GM12878 (cell line): ENCODE measurements around the gene TXLNB. TPM values are rescaled to one million over a fixed set of nuclear protein-coding genes. Genes with fewer than 3 reads are reported as not detected.

ENCODE experiments used
- ATAC-seq: fragments of 200-7000 bp; cut with Tn5 transposase; 3 replicates; pipeline ENCODE4 v1.9.1; 2020; ENCODE audit warnings: mild to moderate bottlenecking, moderate library complexity
- BruUV-seq: library from RNA; stranded (reverse); fragments of 400-500 nt; replicated peaks from 2 replicates; lab custom pipeline; 2021; lab: Mats Ljungman, UMichigan
- CTCF ChIA-PET: fragments of 300-600 bp; sonication (Branson Sonifier 250); formaldehyde crosslinking; extraction: SDS; loops from one replicate; lab custom pipeline; 2021; ENCODE audit warnings: inconsistent platforms; lab: Yijun Ruan, JAX
- POLR2A ChIA-PET: fragments of 350-600 bp; formaldehyde crosslinking; extraction: SDS; loops from one replicate; lab custom pipeline; 2021; ENCODE audit warnings: inconsistent platforms; lab: Charles Lee
- RAD21 ChIA-PET: fragments of 300-600 bp; sonication (Branson Sonifier 250); formaldehyde crosslinking; loops from one replicate; lab custom pipeline; 2023; ENCODE audit warnings: antibody characterized with exemption; ENCODE audit not compliant: unreplicated experiment; lab: Charles Lee
- SMC1A ChIA-PET: fragments of 300-600 bp; sonication (Branson Sonifier 250); formaldehyde crosslinking; loops from one replicate; lab custom pipeline; 2023; ENCODE audit not compliant: unreplicated experiment, uncharacterized antibody; lab: Charles Lee
- DNase-seq: peaks from one replicate; pipeline ENCODE4 v3.0.0-alpha.2; 2011; ENCODE audit warnings: low read depth, low spot score
- FAIRE-seq: peaks from 3 replicates; lab custom pipeline; 2011; peaks lifted over from hg19 to GRCh38; lab: Jason Lieb, UNC
- H2AFZ ChIP-seq: 2 replicates; pipeline ENCODE4 v1.6.0; 2011; ENCODE audit warnings: low read depth, low read length, control low read depth; ENCODE audit not compliant: control insufficient read depth
- H3K27ac ChIP-seq: 2 replicates; pipeline ENCODE4 v1.5.1; 2011; ENCODE audit warnings: control low read depth; ENCODE audit not compliant: control insufficient read depth, insufficient read depth
- H3K27me3 ChIP-seq, 2 experiments: replicated peaks in 1 of 2; 2 replicates each; pipeline versions ENCODE4 v1.6.0 to v1.6.1; 2011; ENCODE audit warnings: low read length in 1 of 2; ENCODE audit not compliant: control insufficient read depth in 2 of 2, insufficient read depth in 2 of 2
- H3K36me3 ChIP-seq, 2 experiments: 2 replicates each; pipeline ENCODE4 v1.5.1; 2011; ENCODE audit warnings: low read length in 1 of 2; ENCODE audit not compliant: control insufficient read depth in 2 of 2, insufficient read depth in 2 of 2
- H3K4me1 ChIP-seq: 2 replicates; pipeline ENCODE4 v1.6.1; 2011; ENCODE audit warnings: mild to moderate bottlenecking, low read length, moderate library complexity, mixed read lengths; ENCODE audit not compliant: control insufficient read depth, insufficient read depth
- H3K4me2 ChIP-seq: 2 replicates; pipeline ENCODE4 v1.6.0; 2011; ENCODE audit warnings: control low read depth; ENCODE audit not compliant: control insufficient read depth, insufficient read depth
- H3K4me3 ChIP-seq: fragments of 200-600 bp; sonication (generic); 2 replicates; pipeline ENCODE4 v1.5.1; 2016
- H3K79me2 ChIP-seq: 2 replicates; pipeline ENCODE4 v1.6.0; 2011; ENCODE audit warnings: low read length; ENCODE audit not compliant: control insufficient read depth, insufficient read depth
- H3K9ac ChIP-seq: 2 replicates; pipeline ENCODE4 v1.8.0; 2011; ENCODE audit warnings: low read length, control low read depth, mixed read lengths; ENCODE audit not compliant: control insufficient read depth, insufficient read depth
- H3K9me3 ChIP-seq: replicated peaks from 3 replicates; pipeline ENCODE4 v1.5.1; 2011; ENCODE audit warnings: mild to moderate bottlenecking, low read length; ENCODE audit not compliant: control insufficient read depth, insufficient read depth
- H4K20me1 ChIP-seq: 2 replicates; pipeline ENCODE4 v1.6.0; 2011; ENCODE audit not compliant: control insufficient read depth, insufficient read depth
- CBFB ChIP-seq: IDR thresholded peaks from 2 replicates; pipeline ENCODE4 v1.6.1; 2016; ENCODE audit warnings: antibody characterized with exemption, low read depth
- IKZF1 ChIP-seq: fragments of 450-650 bp; conservative IDR thresholded peaks from 2 replicates; pipeline ENCODE4 v1.6.1; 2017; ENCODE audit warnings: antibody characterized with exemption, mild to moderate bottlenecking
- JUNB ChIP-seq: IDR thresholded peaks from 2 replicates; pipeline ENCODE4 v1.6.1; 2016; ENCODE audit warnings: antibody characterized with exemption, mild to moderate bottlenecking
- LARP7 ChIP-seq: fragments of 450-650 bp; IDR thresholded peaks from 2 replicates; pipeline ENCODE4 v1.6.1; 2017; ENCODE audit warnings: mild to moderate bottlenecking
- NFXL1 ChIP-seq: fragments of 450-650 bp; IDR thresholded peaks from 2 replicates; pipeline ENCODE4 v1.6.1; 2017; ENCODE audit warnings: antibody characterized with exemption, mild to moderate bottlenecking, borderline replicate concordance
- NFYB ChIP-seq: IDR thresholded peaks from 2 replicates; pipeline ENCODE4 v1.6.1; 2011; ENCODE audit warnings: low read depth, mild to moderate bottlenecking, low read length, improper control_type of control experiment, moderate library complexity; ENCODE audit not compliant: insufficient read depth
- POLR2AphosphoS2 ChIP-seq: IDR thresholded peaks from 2 replicates; pipeline ENCODE4 v1.6.1; 2011; ENCODE audit warnings: low read depth, mild to moderate bottlenecking, low read length, improper control_type of control experiment, moderate library complexity
- TARDBP ChIP-seq: IDR thresholded peaks from 2 replicates; pipeline ENCODE4 v1.6.1; 2016; ENCODE audit warnings: borderline replicate concordance
- USF1 ChIP-seq: IDR thresholded peaks from 2 replicates; pipeline ENCODE4 v1.6.1; 2011; ENCODE audit warnings: borderline replicate concordance, low read depth, mild to moderate bottlenecking, moderate library complexity, mixed read lengths, low read length; ENCODE audit not compliant: insufficient read depth; ENCODE audit errors: extremely low read length
- YY1 ChIP-seq: IDR thresholded peaks from 2 replicates; pipeline ENCODE4 v1.6.1; 2011; ENCODE audit warnings: low read depth, mild to moderate bottlenecking, low read length
- ZBTB11 ChIP-seq: fragments of 450-650 bp; formaldehyde crosslinking; IDR thresholded peaks from 2 replicates; pipeline ENCODE4 v1.5.0; 2022; ENCODE audit warnings: mild to moderate bottlenecking, missing genetic modification characterization
- ZNF622 ChIP-seq: fragments of 450-650 bp; IDR thresholded peaks from 2 replicates; pipeline ENCODE4 v1.6.1; 2017; ENCODE audit warnings: mild to moderate bottlenecking, inconsistent platforms
- ZSCAN29 ChIP-seq: fragments of 450-650 bp; IDR thresholded peaks from 2 replicates; pipeline ENCODE4 v1.6.1; 2017; ENCODE audit warnings: mild to moderate bottlenecking, moderate library complexity
- WGBS: methylation state at CpG from one replicate; pipeline ENCODE4 v1.1.6; 2016; ENCODE audit warnings: low lambda C conversion rate; ENCODE audit not compliant: insufficient replicate concordance, insufficient coverage; ENCODE audit errors: missing lambda C conversion rate; 5-methylcytosine and 5-hydroxymethylcytosine counted together
- in situ Hi-C: fragments of 300-500 bp; cut with MboI; formaldehyde crosslinking; loops from 9 replicates; pipeline ENCODE4 v1.14.3; 2018; ENCODE audit warnings: mixed read lengths
- intact Hi-C: fragments of 100-400 bp; cut with micrococcal nuclease; formaldehyde crosslinking; loops from one replicate; pipeline ENCODE4 v1.14.2; 2022; ENCODE audit not compliant: unreplicated experiment
- polyA plus RNA-seq, 11 experiments: library from polyadenylated mRNA; depleted of rRNA in 4 of 11; unstranded in 6 of 11; stranded (reverse) in 5 of 11; fragments of >200 nt; fragmentation: Nextera tagmentation in 4 of 11; fragmentation: Illumina TruSeq in 1 of 11; extraction: Ambion mirVana in 4 of 11; extraction: Trizol in 1 of 11; gene quantifications; 1 replicate in 1 of 11; 2 replicates in 10 of 11; pipeline versions ENCODE4 v1.2.1 to v1.2.3, GENCODE V29; 2011 to 2016; ENCODE audit warnings: inconsistent platforms in 2 of 11, missing spikeins in 2 of 11, low read depth in 1 of 11
- total RNA-seq, 4 experiments: library from RNA; depleted of rRNA in 3 of 4; stranded (reverse); fragments of >200 nt in 3 of 4; fragmentation: Illumina TruSeq in 1 of 4; extraction: Trizol in 1 of 4; gene quantifications; 2 replicates each; pipeline versions ENCODE4 v1.2.1 to v1.2.3, GENCODE V29; 2013 to 2021

The TXLNB gene
- total and polyA plus RNA-seq, 10 of the 15 experiments (the other 5 are each of a cell fraction or from before 2014, with no cell fraction given) = 0.07 to 1.3 (median 0.22) TPM; not detected in 1

GRCh38 chr6:139204978-139205377 lies 86.8 kb downstream of the TXLNB start:
- ChIA-PET SMC1A (interaction anchor here (1.0 kb wide), 1 partner anchor 159 kb away, joined by 3 read pairs; no protein-coding TSS in a partner anchor), RAD21 (interaction anchor here (0.8 kb wide), 1 partner anchor 389 kb away, joined by 4 read pairs; no protein-coding TSS in a partner anchor), POLR2A (no interaction called here), CTCF (interaction anchor here (0.6 to 2.7 kb wide), 4 partner anchors 12 to 666 kb away, joined by 3 to 11 read pairs (median 4); no protein-coding TSS in a partner anchor)
- H3K79me2 ChIP-seq = no peaks in the 10 kb centered on the region
- peaks cover 3% of the 10 kb centered on the region; the same call in 2 of the 3 replicates for H3K9me3 ChIP-seq
- no peaks in the 10 kb centered on the region for H3K27me3 ChIP-seq
- no peak overlapping the region for H3K4me2 ChIP-seq
- H3K9ac ChIP-seq = no peak overlapping the region
- no peaks in the 10 kb centered on the region for H3K4me1 ChIP-seq
- FAIRE-seq (no peak), ATAC-seq (no peak), DNase-seq (no peak)
- H2AFZ ChIP-seq = no peak overlapping the region
- in situ Hi-C loops (no loop called here), intact Hi-C loops (no loop called here)
- no peak overlapping the region for H3K4me3 ChIP-seq
- no peaks in the 10 kb centered on the region for H4K20me1 ChIP-seq
- WGBS = 76% methylated on average over 2 of the region's 2 CpGs
- TF ChIP-seq JUNB = no peak
- TF ChIP-seq YY1 = no peak
- no peak for TF ChIP-seq USF1
- no peak for TF ChIP-seq ZSCAN29
- no peaks in the 10 kb centered on the region for H3K36me3 ChIP-seq
- no peak overlapping the region for H3K27ac ChIP-seq
- no TSS peak for BruUV-seq

- ChIA-PET SMC1A (interaction anchor here (1.0 to 1.1 kb wide), 2 partner anchors 9 to 163 kb away, joined by 3 read pairs; no protein-coding TSS in a partner anchor), RAD21 (no interaction called here)
- FAIRE-seq = no peak
Observed at GRCh38 chr6:139201378-139201777, 90.4 kb downstream of the TXLNB start.

More at GRCh38 chr6:139201378-139201777, 90.4 kb downstream of the TXLNB start:
- Histone ChIP-seq H3K36me3 (no peaks in the 10 kb centered on the region), H3K4me3 (no peak overlapping the region), H3K9me3 (peaks cover 3% of the 10 kb centered on the region; the same call in 2 of the 3 replicates), H3K4me2 (no peak overlapping the region), H3K4me1 (no peaks in the 10 kb centered on the region), H3K27ac (no peak overlapping the region), H3K79me2 (no peaks in the 10 kb centered on the region), H3K27me3 (no peaks in the 10 kb centered on the region), H2AFZ (no peak overlapping the region), H3K9ac (no peak overlapping the region), H4K20me1 (no peaks in the 10 kb centered on the region)
- BruUV-seq = no TSS peak
- WGBS = 64% methylated on average over 4 of the region's 4 CpGs
- POLR2A ChIA-PET = interaction anchor here (0.6 kb wide), 1 partner anchor 561 kb away, joined by 4 read pairs; no protein-coding TSS in a partner anchor
- in situ Hi-C loops (no loop called here), intact Hi-C loops (no loop called here)
- DNase-seq (no peak), ATAC-seq (no peak)
- CTCF ChIA-PET = interaction anchor here (0.8 to 1.0 kb wide), 3 partner anchors 16 to 76 kb away, joined by 3 read pairs; no protein-coding TSS in a partner anchor
- TF ChIP-seq CBFB (no peak), IKZF1 (no peak), POLR2AphosphoS2 (no peak), NFYB (no peak), TARDBP (no peak), ZBTB11 (CRISPR knock-in tag) (no peak), NFXL1 (no peak), ZSCAN29 (no peak), ZNF622 (no peak), LARP7 (no peak)
